HG03175 (cell line): ENCODE data around the gene ANK2.
"Not testable (repeated sequence)": the region's sequence is repeated elsewhere in the genome, so short reads cannot be mapped to it uniquely, and the experiment has no call there.

Experiments
- ATAC-seq: cut with Tn5 transposase; IDR thresholded peaks from one replicate; pipeline ENCODE4 v1.9.1; 2021; ENCODE audit warnings: mild to moderate bottlenecking, moderate library complexity; ENCODE audit not compliant: unreplicated experiment

The ANK2 gene

GRCh38 chr4:113146876-113147358 is 97.5 kb downstream of the ANK2 start:
- peak; percentile 78 for ATAC-seq

DNA sequence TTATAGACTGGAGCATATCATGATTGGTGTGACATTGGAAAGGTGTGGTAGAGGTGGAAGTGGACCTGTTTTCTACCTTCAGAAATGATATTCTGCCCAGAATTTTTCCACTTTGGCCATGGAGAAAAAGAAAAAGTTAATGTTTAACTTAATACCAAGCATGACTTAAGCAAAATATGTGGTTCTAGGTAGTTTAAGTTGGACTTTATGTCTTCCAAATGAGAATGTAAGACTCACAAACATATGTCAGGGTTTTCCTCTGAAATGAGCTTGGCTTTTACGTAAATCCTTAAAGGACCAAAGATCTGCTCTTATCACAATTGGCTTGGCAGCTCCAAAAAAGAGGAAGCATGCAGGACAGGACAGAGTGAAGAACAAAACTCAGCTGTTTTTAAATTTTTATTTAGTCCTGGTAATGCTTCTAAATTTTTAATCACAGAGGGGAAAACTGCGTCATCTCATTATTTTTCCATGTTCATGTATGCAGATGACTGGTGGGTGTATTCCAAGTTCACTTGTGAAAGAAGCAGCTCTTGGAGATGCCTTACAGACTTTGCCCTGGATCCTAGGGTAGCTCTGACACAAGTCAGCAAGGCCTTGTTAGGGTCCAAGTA is 98.2 kb downstream of the ANK2 start:
- no peak for ATAC-seq

DNA sequence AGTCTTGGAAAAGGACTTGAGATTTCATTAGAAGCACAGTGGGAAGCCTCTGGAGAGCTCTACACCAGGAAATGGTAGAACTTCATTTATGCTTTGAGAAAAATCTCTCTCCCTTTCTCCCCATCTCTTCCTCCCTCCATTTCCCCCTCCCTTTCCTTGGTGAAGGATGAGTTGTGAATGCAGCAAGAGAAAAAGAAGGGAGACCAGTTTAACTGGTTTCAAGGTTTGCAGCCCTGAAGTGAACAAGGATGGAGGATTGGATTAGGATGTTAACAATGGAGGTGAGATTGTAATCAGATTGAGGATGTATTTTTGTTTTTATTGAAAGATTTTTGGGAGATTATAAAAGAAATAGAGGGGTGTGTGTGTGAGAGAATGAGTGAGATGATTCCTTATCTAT is 99.5 kb downstream of the ANK2 start:
- no peak for ATAC-seq

DNA sequence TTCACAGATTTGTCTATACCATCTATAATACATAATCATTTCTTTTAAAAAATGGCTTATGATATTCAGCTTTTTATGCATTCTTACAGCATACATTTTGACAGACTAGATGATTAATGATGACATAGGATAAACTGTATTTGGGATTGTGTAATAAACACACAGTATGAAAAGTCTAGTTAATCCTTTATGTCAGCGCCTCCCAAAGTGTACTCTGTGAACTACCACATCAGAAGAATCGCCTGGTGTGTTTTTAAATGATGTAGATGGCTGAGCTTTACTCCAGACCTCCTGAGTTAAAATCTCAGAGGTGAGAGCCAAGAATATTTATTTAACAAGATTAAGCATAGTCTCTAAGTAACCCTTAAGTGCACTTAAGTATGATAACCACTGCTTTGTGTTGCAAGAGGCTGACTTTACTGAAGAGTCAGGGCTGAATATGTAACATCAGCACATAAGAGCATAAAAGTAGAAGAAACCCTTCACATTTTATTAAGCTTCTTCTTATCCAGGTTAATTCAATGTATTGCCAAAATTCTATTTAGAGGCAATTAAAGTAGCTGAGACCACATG is 104.2 kb downstream of the ANK2 start:
- no peak for ATAC-seq

DNA sequence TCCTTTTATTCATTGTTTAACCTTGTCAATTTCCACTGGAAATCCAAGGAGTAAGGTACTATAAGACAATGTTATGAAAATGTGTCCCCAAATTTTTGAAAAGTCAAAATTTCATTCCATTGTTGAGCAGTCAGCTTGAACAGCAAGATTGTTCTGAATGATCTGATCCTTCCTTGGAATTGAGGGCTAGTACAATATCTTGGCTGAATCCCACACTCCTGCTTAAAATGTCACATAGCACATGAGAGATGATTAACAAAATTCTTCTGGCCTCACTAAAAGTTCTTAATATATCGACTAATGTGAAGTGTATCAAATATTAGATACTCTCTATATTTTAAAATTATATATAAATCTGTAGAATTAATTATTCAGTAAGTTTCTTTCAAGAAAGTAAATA is 104.8 kb downstream of the ANK2 start:
- no peak for ATAC-seq

DNA sequence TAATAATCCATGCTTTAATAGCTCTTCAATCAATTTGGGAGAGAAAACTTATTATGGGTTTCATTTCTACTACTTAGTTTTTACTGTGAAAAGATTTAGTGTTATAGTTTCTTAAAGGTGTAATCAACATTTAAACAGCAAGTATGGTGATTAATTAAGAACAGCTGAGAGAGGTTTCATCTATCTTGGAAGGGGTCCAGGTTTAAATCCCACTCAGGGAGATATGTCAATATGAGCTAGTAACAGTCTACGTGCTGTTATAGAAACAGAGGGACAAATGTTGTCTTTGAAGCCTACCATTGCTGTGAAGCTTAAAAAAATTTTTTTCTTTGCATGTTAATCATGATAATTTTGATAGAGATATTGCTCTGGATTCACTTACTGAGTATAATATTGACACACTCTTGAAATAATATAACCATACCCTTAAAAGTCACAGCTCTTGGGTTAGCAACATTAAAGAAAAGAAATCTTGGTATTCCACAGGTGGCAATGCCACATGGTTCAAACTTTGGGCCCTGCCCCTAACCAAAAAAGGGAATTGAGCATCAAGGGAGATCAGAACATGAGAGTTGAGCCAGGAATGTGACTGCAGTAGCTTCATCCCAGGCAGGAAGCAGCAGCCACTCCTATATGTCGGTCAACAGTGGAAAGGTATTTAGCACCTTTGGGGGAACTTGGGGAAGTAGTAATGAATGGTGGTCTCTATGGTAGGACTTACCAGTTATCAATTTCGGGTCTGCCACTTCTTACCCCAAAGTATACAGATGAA is 107.8 kb downstream of the ANK2 start:
- ATAC-seq, result no peak

- no peak for ATAC-seq
Measured at GRCh38 chr4:113159942-113160545, 110.6 kb downstream of the ANK2 start.

GRCh38 chr4:113160548-113160947 is 111.1 kb downstream of the ANK2 start:
- no peak for ATAC-seq

DNA sequence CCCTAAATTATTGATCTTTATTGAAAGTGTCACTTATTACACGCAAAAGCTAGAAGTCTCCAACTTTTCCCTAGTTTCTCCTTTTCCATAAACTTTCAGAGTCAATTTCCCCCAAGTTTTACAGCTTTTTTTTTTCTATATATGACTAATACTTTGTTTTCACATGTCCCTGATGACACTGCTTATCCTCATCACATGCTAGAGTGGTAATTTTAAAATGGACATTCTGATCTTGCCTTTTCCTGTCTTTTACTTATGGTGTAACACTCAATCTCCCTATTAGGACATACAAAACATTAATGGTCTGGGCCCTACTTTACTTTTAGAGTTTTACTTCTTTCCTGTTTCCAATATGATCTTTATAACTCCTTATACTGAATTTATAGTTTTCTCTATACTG is 112.6 kb downstream of the ANK2 start:
- ATAC-seq, result no peak

- no peak for ATAC-seq
Measured at GRCh38 chr4:113169368-113169767, 119.9 kb downstream of the ANK2 start.

GRCh38 chr4:113170115-113170804 is 120.8 kb downstream of the ANK2 start:
- ATAC-seq, result no peak

DNA sequence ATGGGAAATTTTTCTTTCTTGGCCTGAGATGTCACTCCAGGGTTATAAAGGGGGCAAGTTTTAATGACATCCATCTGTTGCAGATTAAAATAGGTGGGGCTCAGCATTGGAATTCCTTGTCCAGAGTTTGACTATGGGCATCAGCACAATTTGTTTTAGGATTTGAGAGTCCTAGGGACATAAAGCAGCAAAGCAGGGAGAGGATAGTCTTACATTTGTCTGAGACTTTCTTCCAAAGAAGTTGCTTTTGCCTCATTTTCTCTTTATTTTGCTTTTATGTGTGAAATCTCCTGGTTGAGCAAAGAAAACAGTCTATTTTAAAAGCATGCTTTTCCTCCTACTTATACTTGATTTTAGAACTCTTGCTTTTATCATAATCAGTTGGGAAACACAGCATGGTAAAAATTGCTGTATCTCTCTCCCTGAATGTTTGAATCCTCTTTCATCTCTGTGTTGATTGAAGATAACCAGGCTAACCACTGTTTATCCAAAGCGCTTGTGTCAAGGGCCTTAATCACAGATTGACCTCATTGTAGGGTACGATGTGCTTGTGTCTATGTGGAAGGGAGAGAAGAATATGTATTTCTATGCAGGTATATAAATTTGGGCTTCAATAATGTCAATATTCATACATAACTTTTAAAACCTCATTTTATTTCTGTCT is 121.5 kb downstream of the ANK2 start:
- ATAC-seq, result no peak

GRCh38 chr4:113173126-113173792 is 123.8 kb downstream of the ANK2 start:
- ATAC-seq, result no peak

GRCh38 chr4:113173793-113174264 is 124.4 kb downstream of the ANK2 start:
- ATAC-seq, result no peak

GRCh38 chr4:113179091-113179490 is 129.6 kb downstream of the ANK2 start:
- no peak for ATAC-seq

- no peak for ATAC-seq
Measured at GRCh38 chr4:113179996-113180395, 130.5 kb downstream of the ANK2 start.

- ATAC-seq, result no peak
Measured at GRCh38 chr4:113181289-113182007, 132.0 kb downstream of the ANK2 start.

DNA sequence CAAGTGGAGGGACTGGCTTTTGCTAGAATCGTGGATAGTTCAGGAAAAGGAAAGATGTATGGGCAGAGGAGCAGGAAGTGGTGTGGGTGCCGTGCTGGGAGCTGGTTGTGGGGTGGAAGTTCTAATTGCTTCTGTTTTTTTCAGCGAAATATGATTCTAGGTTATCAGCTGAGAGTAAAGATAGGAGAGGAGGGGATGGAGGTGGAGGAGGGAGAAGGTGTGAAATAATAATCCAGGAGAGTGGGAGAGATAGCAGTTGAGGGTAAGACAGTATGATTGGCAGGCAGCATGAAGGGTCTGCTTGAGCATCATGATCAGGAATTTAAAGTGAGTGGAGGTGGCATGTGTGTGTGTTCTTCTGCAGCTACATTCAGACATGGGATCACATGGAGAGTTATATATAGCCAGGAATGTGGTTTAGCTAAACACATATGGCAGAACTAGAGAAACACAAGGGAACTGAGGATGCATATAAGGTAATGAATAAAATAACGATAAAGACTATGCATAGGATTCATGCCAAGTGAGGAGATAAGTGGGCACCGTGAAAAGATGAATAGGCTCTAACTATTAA is 133.7 kb downstream of the ANK2 start:
- ATAC-seq, result no peak

- ATAC-seq, result not testable (repeated sequence)
Measured at GRCh38 chr4:113186220-113186619, 136.8 kb downstream of the ANK2 start.
